T47D (cell line): ENCODE data around the gene SLC8A2.

Experiments used
- DNase-seq, 2 experiments: peaks; one replicate each; pipeline versions ENCODE4 v3.0.0 to v3.0.0-alpha.2; 2011 to 2012; ENCODE audit warnings: low read depth in 1 of 2, low spot score in 1 of 2
- JUND ChIP-seq: IDR thresholded peaks from 2 replicates; pipeline ENCODE4 v1.6.1; 2012; ENCODE audit warnings: low read depth
- in situ Hi-C: cut with HindIII; loops from 2 replicates; pipeline ENCODE4 v1.10.0; 2016; ENCODE audit warnings: low sequenced_read_pairs, low pct_unique_long_range_greater_than_20kb

SLC8A2 gene

DNA sequence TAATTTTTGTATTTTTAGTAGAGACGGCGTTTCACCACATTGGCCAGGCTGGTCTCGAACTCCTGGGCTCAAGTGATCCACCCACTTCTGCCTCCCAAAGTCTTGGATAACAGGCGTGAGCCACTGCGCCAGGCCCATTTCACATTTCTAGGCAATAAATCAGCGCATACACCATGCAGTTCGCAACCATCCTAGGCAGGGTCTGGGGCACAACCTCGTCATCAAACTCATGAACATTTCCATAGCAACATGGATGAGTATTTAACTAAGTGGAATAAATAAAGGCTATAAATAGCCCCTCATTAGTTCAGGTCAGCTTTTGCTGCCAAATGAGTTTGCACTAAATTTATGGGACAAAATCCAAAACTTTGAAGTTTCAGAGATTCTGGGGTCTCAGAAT lies 60.6 kb downstream of the SLC8A2 start:
- in situ Hi-C loops: no loop called here
- no peak for TF ChIP-seq JUND
- no peak for DNase-seq

DNA sequence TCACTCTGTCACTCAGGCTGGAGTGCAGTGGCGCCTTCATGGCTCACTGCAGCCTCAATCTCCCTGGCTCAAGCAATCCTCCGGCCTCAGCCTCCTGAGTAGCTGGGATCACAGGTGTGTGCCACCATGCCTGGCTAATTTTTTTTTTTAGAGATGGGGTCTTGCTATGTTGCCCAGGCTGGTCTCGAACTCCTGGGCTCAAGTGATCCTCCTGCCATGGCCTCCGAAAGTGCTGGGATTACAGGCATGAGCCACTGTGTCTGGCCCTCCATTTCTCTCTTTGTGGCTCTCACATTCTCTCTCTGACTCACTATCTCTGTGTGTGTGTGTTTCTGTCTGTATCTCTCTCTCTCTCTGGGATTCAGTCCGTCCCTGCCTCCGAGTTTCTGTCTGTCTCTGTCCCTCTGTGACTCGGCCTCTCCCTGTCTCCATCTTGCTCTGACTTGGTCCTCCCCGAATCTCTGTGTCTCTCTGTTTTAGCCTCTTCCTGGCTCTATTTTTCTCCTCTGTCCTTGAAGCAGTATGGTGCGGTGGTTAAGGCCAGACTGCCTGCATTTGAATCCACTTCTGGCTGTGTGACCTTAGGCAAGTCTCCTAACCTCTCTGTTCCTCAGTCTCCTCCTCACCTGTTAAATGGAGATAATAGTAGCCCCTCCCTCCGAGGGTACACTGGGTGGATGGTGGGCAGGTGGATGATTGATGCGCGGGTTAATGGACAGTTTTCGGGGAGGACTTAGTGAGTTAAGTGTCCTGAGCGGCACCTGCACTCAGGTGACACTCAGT lies 63.3 kb downstream of the SLC8A2 start:
- in situ Hi-C loops: no loop called here
- no peak for TF ChIP-seq JUND
- no peak for DNase-seq

GRCh38 chr19:47407417-47407774 lies 64.3 kb downstream of the SLC8A2 start:
- no peak for DNase-seq
- in situ Hi-C loops: no loop called here
- no peak for TF ChIP-seq JUND

GRCh38 chr19:47406711-47407416 lies 64.8 kb downstream of the SLC8A2 start:
- in situ Hi-C loops: no loop called here
- DNase-seq: peak in 1 of 2 experiments; percentile 24
- TF ChIP-seq JUND: no peak

- in situ Hi-C loops: no loop called here
- TF ChIP-seq JUND: no peak
- DNase-seq: no peak
These were observed 65.8 kb downstream of the SLC8A2 start for GRCh38 chr19:47405854-47406417.

DNA sequence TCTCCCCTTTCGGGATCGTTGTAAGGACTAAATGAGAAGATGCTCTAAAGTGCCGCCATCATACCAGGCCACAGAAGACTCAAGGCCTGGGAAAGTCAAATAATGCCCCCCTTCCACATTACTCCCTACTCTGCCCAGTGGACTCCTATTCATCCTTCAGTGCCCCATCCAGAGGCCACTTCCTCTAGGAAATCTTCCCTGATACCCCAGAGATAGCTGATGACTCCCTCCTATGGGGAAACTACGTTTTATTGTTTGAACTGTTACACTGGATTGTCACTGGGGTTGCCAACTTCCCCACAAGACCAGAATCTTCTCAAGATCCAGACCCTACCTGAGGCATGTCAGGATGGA lies 66.5 kb downstream of the SLC8A2 start:
- in situ Hi-C loops: no loop called here
- TF ChIP-seq JUND: no peak
- DNase-seq: no peak

DNA sequence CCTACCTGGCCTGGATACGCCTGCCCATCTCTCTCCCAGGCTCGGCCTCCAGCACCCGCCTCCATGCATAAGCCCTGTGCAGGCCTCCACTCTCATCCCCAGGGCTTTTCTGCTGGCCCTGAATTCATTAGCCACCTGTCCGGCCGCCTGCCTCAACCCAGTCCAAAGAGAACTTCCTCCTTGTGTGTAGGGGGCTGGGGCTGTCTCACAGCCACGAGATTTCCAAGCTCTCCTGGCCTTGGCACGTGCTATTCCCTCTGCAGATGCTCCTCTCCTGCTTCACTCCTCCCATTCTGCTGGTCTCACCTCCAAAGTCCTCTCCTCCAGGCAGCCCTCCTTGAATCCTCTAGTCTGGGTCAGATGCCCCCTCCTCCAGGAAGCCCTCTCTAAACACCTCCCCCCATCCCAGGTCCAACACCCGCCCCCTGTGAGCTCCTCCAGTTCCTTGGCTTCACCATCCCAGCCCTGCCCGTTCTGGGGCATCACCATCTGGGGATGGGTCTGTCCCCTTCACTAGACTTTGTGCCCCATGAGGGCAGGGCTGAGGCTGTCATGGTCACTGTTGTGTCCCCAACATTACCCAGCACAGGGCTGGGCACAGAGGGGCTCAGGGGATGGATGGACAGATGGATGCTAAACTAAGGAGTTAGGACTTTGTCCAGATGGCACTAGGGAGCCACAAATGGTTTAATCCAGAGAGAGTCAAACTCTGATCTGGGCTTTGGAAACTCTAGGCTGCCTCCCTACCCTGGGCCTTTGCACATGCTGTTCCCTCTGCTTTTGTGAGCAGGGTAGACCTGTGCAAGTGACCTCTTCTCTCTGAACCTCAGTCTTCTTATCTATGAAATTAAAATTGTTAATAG lies 67.1 kb downstream of the SLC8A2 start:
- in situ Hi-C loops: no loop called here
- DNase-seq: no peak
- no peak for TF ChIP-seq JUND

DNA sequence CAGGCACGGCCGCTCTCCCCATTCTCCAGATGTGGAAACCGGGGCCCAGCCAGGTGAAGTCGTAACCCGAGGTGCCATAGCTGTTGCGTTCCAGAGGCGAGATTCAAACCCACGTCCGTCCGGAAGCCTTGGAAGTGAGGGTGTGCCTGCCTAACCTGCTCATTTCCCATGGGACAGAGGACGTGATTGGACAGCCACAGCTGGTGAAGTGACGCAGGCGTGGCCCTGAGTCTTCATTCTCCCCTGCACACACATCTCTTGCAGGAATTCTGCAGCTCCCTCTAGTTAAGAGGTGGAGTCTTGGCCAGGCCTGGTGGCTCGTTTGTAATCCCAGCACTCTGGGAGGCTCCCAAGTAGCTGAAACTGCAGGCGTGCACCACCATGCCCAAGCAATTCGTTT lies 69.2 kb downstream of the SLC8A2 start:
- DNase-seq: no peak
- no peak for TF ChIP-seq JUND
- in situ Hi-C loops: no loop called here

DNA sequence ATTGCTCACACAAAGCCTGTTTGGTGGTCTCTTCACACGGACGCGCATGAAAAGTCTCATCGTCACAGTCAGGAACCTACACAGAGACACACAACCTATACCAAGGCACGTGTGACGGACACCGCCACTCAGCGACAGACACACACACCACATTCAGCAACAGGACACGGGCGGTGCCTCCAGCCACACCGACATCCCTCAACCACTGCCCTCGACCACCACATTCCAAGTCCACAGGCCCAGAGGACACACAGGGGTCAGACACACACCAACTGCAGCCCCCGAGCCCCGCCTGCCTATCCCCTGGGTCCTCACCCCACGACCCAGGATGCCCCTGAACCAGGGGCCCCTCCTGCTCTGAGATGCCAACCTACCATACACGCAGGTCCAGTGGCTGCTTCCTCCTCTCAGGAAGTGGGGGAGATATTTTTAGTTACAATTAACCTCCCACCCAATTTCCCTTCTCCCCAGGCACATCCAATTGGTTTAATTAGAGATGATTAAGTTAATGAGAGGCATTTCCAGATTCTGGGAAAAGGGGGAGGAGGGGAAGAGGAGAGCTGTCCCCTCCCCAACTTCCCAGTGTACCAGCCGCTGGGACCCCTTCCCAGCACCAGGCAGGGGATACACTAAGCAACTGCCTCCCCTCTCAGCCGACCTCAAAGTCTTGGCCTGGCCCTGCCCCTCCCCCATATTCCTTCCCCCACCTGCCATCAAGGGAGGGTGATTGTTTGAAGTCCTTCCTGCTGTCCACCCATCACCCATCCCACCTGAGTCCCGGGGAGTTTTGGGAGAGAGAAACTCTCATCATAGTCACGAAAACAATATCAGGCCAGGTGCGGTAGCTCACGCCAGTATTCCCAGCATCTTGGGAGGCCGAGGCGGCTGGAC lies 72.7 kb downstream of the SLC8A2 start:
- no peak for TF ChIP-seq JUND
- no peak for DNase-seq
- in situ Hi-C loops: no loop called here

- in situ Hi-C loops: no loop called here
- DNase-seq: peak in 1 of 2 experiments; percentile 72
- no peak for TF ChIP-seq JUND
These were observed 80.0 kb downstream of the SLC8A2 start for GRCh38 chr19:47391510-47392223.
